H9 (cell line): ENCODE data around the gene EIF6. TPM values are rescaled to one million over a fixed set of nuclear protein-coding genes. Genes with fewer than 3 reads are reported as not detected.

Source experiments
- DNase-seq: peaks from one replicate; pipeline ENCODE4 v3.0.0-alpha.2; 2017
- H2AFZ ChIP-seq: one replicate; pipeline ENCODE4 v1.6.1; 2013; ENCODE audit warnings: mild to moderate bottlenecking, low read length, control low read depth, moderate library complexity
- H2AK5ac ChIP-seq: 2 replicates; pipeline ENCODE4 v1.6.1; 2013; ENCODE audit warnings: low read length, control low read depth, mixed read lengths; ENCODE audit not compliant: insufficient read length
- H2BK120ac ChIP-seq: one replicate; pipeline ENCODE4 v1.6.1; 2013; ENCODE audit warnings: low read depth, mild to moderate bottlenecking, low read length, control low read depth, inconsistent platforms; ENCODE audit not compliant: poor library complexity, severe bottlenecking
- H2BK12ac ChIP-seq: 2 replicates; pipeline ENCODE4 v1.6.1; 2013; ENCODE audit warnings: low read length, control low read depth, mixed read lengths, low read depth; ENCODE audit not compliant: insufficient read length
- H2BK15ac ChIP-seq: 2 replicates; pipeline ENCODE4 v1.6.1; 2013; ENCODE audit warnings: low read depth, low read length, control low read depth
- H2BK20ac ChIP-seq: one replicate; pipeline ENCODE4 v1.6.1; 2013; ENCODE audit warnings: low read depth, mild to moderate bottlenecking, low read length, control low read depth, inconsistent platforms; ENCODE audit not compliant: poor library complexity, severe bottlenecking
- H2BK5ac ChIP-seq: 2 replicates; pipeline ENCODE4 v1.6.1; 2013; ENCODE audit warnings: low read length, control low read depth, mixed read lengths; ENCODE audit not compliant: insufficient read length
- H3K14ac ChIP-seq: 2 replicates; pipeline ENCODE4 v1.6.1; 2013; ENCODE audit warnings: low read length, control low read depth; ENCODE audit not compliant: insufficient read depth
- H3K18ac ChIP-seq: 2 replicates; pipeline ENCODE4 v1.6.1; 2013; ENCODE audit warnings: low read depth, mild to moderate bottlenecking, mixed read lengths, low read length, control low read depth; ENCODE audit not compliant: insufficient read length
- H3K23ac ChIP-seq: 2 replicates; pipeline ENCODE4 v1.6.1; 2013; ENCODE audit warnings: low read length, control low read depth, mixed read lengths, low read depth; ENCODE audit not compliant: insufficient read length
- H3K23me2 ChIP-seq: 2 replicates; pipeline ENCODE4 v1.6.1; 2013; ENCODE audit warnings: low read depth, mild to moderate bottlenecking, mixed read lengths, low read length, control low read depth; ENCODE audit not compliant: insufficient read length, poor library complexity, severe bottlenecking
- H3K27ac ChIP-seq: 2 replicates; pipeline ENCODE4 v1.5.1; 2013; ENCODE audit warnings: low read length, control low read depth, mixed read lengths, low read depth; ENCODE audit not compliant: insufficient read length
- H3K27me3 ChIP-seq: 2 replicates; pipeline ENCODE4 v1.6.1; 2013; ENCODE audit warnings: low read length, control low read depth, inconsistent platforms; ENCODE audit not compliant: insufficient read depth
- H3K4ac ChIP-seq: 2 replicates; pipeline ENCODE4 v1.6.1; 2013; ENCODE audit warnings: low read depth, mild to moderate bottlenecking, control low read depth, inconsistent platforms, low read length, moderate library complexity
- H3K4me1 ChIP-seq: 2 replicates; pipeline ENCODE4 v1.6.1; 2013; ENCODE audit warnings: low read length, control low read depth, inconsistent platforms; ENCODE audit not compliant: insufficient read depth
- H3K4me2 ChIP-seq: 2 replicates; pipeline ENCODE4 v1.6.1; 2013; ENCODE audit warnings: low read length, control low read depth, mixed read lengths; ENCODE audit not compliant: insufficient read length, insufficient read depth
- H3K56ac ChIP-seq: 2 replicates; pipeline ENCODE4 v1.6.1; 2013; ENCODE audit warnings: low read depth, mild to moderate bottlenecking, mixed read lengths, low read length, control low read depth; ENCODE audit not compliant: insufficient read length
- H3K79me1 ChIP-seq: 2 replicates; pipeline ENCODE4 v1.6.1; 2013; ENCODE audit warnings: low read depth, mild to moderate bottlenecking, moderate library complexity, low read length, control low read depth, inconsistent platforms; ENCODE audit not compliant: insufficient read depth, poor library complexity, severe bottlenecking
- H3K79me2 ChIP-seq: 2 replicates; pipeline ENCODE4 v1.6.1; 2013; ENCODE audit warnings: low read length, control low read depth, inconsistent platforms; ENCODE audit not compliant: insufficient read depth
- H3K9ac ChIP-seq: 2 replicates; pipeline ENCODE4 v1.6.1; 2013; ENCODE audit warnings: low read length, control low read depth, mixed read lengths; ENCODE audit not compliant: insufficient read length; ENCODE audit errors: extremely low read depth
- H3K9me3 ChIP-seq: one replicate; pipeline ENCODE4 v1.6.1; 2013; ENCODE audit warnings: low read depth, low read length, inconsistent platforms; ENCODE audit not compliant: control insufficient read depth
- H3T11ph ChIP-seq: one replicate; pipeline ENCODE4 v1.6.1; 2013; ENCODE audit warnings: mild to moderate bottlenecking, low read length, control low read depth, inconsistent platforms
- H4K20me1 ChIP-seq: one replicate; pipeline ENCODE4 v1.6.1; 2013; ENCODE audit not compliant: control insufficient read depth, insufficient read length, insufficient read depth
- H4K5ac ChIP-seq: 2 replicates; pipeline ENCODE4 v1.6.1; 2013; ENCODE audit warnings: low read depth, mild to moderate bottlenecking, mixed read lengths, low read length, control low read depth; ENCODE audit not compliant: insufficient read length
- H4K8ac ChIP-seq: replicated peaks from 2 replicates; pipeline ENCODE4 v1.6.1; 2013; ENCODE audit warnings: low read length, control low read depth, mixed read lengths, low read depth; ENCODE audit not compliant: insufficient read length
- H4K91ac ChIP-seq: 2 replicates; pipeline ENCODE4 v1.6.1; 2013; ENCODE audit warnings: low read depth, mild to moderate bottlenecking, moderate library complexity, mixed read lengths, low read length, control low read depth; ENCODE audit not compliant: insufficient read length
- H3K27ac Mint-ChIP-seq, 3 experiments: 2 replicates in 2 of 3; 3 replicates in 1 of 3; pipeline ENCODE4 v1.8.0; 2020 to 2021; ENCODE audit warnings: mixed read lengths in 3 of 3, mild to moderate bottlenecking in 1 of 3, moderate library complexity in 1 of 3
- H3K27me3 Mint-ChIP-seq: 2 replicates; pipeline ENCODE4 v1.8.0; 2021; ENCODE audit warnings: low read depth, mild to moderate bottlenecking, moderate library complexity, mixed read lengths
- H3K36me3 Mint-ChIP-seq, 3 experiments: 2 replicates in 2 of 3; 3 replicates in 1 of 3; pipeline ENCODE4 v1.8.0; 2020 to 2021; ENCODE audit warnings: low read depth in 3 of 3, mixed read lengths in 3 of 3; ENCODE audit not compliant: insufficient read depth in 1 of 3
- H3K4me1 Mint-ChIP-seq, 2 experiments: 2 replicates each; pipeline ENCODE4 v1.8.0; 2020; ENCODE audit warnings: mixed read lengths in 2 of 2
- H3K4me3 Mint-ChIP-seq, 2 experiments: 2 replicates in 1 of 2; 3 replicates in 1 of 2; pipeline ENCODE4 v1.8.0; 2020 to 2021; ENCODE audit warnings: mild to moderate bottlenecking in 2 of 2, mixed read lengths in 2 of 2, moderate library complexity in 1 of 2
- H3K9me3 Mint-ChIP-seq, 2 experiments: 2 replicates in 1 of 2; 3 replicates in 1 of 2; pipeline ENCODE4 v1.8.0; 2020; ENCODE audit warnings: mild to moderate bottlenecking in 2 of 2, mixed read lengths in 2 of 2, moderate library complexity in 1 of 2
- WGBS: extraction: QIAGEN DNeasy Blood & Tissue Kit; methylation state at CpG from one replicate; pipeline ENCODE4 v1.1.7; 2013; ENCODE audit warnings: missing lambda C conversion rate, low lambda C conversion rate, mixed read lengths; ENCODE audit not compliant: insufficient read length; ENCODE audit errors: extremely low coverage; 5-methylcytosine and 5-hydroxymethylcytosine counted together
- total RNA-seq: library from RNA; stranded (reverse); gene quantifications from 2 replicates; pipeline ENCODE4 v1.2.1, GENCODE V29; 2021
- TF ChIP-seq, protein P1 (sequence below): fragments of 200-600 bp; sonication (generic); conservative IDR thresholded peaks from 3 replicates; pipeline ENCODE4 v1.8.0; 2021; ENCODE audit warnings: antibody characterized with exemption, mild to moderate bottlenecking

EIF6 gene
- total RNA-seq, 1 experiment from 2014 or later = 150 TPM

- Histone ChIP-seq H3K4me2 (no peak overlapping the region), H3K4me1 (peaks cover 6% of the 10 kb centered on the region; the same call in 1 of the 2 replicates), H3K4ac (no peak overlapping the region), H2BK120ac (no peak overlapping the region), H4K8ac (no peak overlapping the region), H3K14ac (no peak overlapping the region), H2BK20ac (no peak overlapping the region), H3K9me3 (no peaks in the 10 kb centered on the region), H3K9ac (no peak overlapping the region), H3K56ac (no peak overlapping the region), H2AK5ac (no peak overlapping the region), H3K79me2 (no peaks in the 10 kb centered on the region), H4K91ac (no peak overlapping the region), H4K20me1 (no peaks in the 10 kb centered on the region), H3T11ph (no peak overlapping the region), H2BK5ac (no peak overlapping the region), H2AFZ (no peak overlapping the region), H3K27me3 (no peaks in the 10 kb centered on the region), H3K27ac (no peak overlapping the region), H2BK15ac (no peak overlapping the region), H3K18ac (no peak overlapping the region), H3K79me1 (no peaks in the 10 kb centered on the region), H3K23ac (no peak overlapping the region), H2BK12ac (no peak overlapping the region), H4K5ac (no peak overlapping the region), H3K23me2 (peaks cover 4% of the 10 kb centered on the region)
- Mint-ChIP-seq H3K36me3 (peaks cover 4 to 8% (median 4%) of the 10 kb centered on the region in 3 experiments; a peak in 6 of 7 replicates), H3K27me3 (no peaks in the 10 kb centered on the region), H3K9me3 (no peaks in the 10 kb centered on the region), H3K4me1 (peaks cover 31 to 35% of the 10 kb centered on the region in 2 experiments), H3K4me3 (no peak overlapping the region), H3K27ac (peak overlapping the region; percentile 52 to 87 (median 62); a peak in 3 of 7 replicates)
- no peak for DNase-seq
- no CpG with 5 or more reads among the region's 13 CpGs for WGBS
- TF ChIP-seq, protein P1, sequence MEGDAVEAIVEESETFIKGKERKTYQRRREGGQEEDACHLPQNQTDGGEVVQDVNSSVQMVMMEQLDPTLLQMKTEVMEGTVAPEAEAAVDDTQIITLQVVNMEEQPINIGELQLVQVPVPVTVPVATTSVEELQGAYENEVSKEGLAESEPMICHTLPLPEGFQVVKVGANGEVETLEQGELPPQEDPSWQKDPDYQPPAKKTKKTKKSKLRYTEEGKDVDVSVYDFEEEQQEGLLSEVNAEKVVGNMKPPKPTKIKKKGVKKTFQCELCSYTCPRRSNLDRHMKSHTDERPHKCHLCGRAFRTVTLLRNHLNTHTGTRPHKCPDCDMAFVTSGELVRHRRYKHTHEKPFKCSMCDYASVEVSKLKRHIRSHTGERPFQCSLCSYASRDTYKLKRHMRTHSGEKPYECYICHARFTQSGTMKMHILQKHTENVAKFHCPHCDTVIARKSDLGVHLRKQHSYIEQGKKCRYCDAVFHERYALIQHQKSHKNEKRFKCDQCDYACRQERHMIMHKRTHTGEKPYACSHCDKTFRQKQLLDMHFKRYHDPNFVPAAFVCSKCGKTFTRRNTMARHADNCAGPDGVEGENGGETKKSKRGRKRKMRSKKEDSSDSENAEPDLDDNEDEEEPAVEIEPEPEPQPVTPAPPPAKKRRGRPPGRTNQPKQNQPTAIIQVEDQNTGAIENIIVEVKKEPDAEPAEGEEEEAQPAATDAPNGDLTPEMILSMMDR = no peak
These were observed 23.4 kb upstream of the EIF6 start for GRCh38 chr20:35307666-35308653.
